DND-41 (cell line): ENCODE results near the gene ANO3.

Source experiments
- ATAC-seq: fragments of 200-7000 bp; cut with Tn5 transposase; 3 replicates; pipeline ENCODE4 v1.9.1; 2021; ENCODE audit warnings: low read depth; ENCODE audit not compliant: insufficient read depth
- DNase-seq: peaks from one replicate; pipeline ENCODE4 v3.0.0-alpha.2; 2020
- H2AFZ ChIP-seq: 2 replicates; pipeline ENCODE4 v1.6.0; 2012; ENCODE audit warnings: low read depth, low read length
- H3K27ac ChIP-seq: 2 replicates; pipeline ENCODE4 v1.5.1; 2012; ENCODE audit warnings: low read length, inconsistent platforms
- H3K27me3 ChIP-seq: fragments of 200-600 bp; sonication (generic); 2 replicates; pipeline ENCODE4 v1.6.0; 2012; ENCODE audit warnings: low read length, mild to moderate bottlenecking, inconsistent platforms; ENCODE audit not compliant: insufficient read depth, poor library complexity
- H3K36me3 ChIP-seq: 2 replicates; pipeline ENCODE4 v1.5.1; 2012; ENCODE audit warnings: low read length, inconsistent platforms; ENCODE audit not compliant: insufficient read depth
- H3K4me1 ChIP-seq: 2 replicates; pipeline ENCODE4 v1.5.1; 2012; ENCODE audit warnings: mild to moderate bottlenecking, low read length; ENCODE audit not compliant: insufficient read depth
- H3K4me2 ChIP-seq: 2 replicates; pipeline ENCODE4 v1.6.0; 2012; ENCODE audit warnings: mild to moderate bottlenecking, moderate library complexity, low read length, inconsistent platforms; ENCODE audit not compliant: insufficient read depth
- H3K4me3 ChIP-seq, 2 experiments: fragments of 200-600 bp in 1 of 2; shearing (Covaris generic) in 1 of 2; 2 replicates each; pipeline ENCODE4 v1.5.1; 2012 to 2016; ENCODE audit warnings: inconsistent platforms in 2 of 2, low read length in 2 of 2, mild to moderate bottlenecking in 2 of 2, low read depth in 1 of 2, moderate library complexity in 1 of 2
- H3K79me2 ChIP-seq: 2 replicates; pipeline ENCODE4 v1.6.0; 2012; ENCODE audit warnings: low read length, inconsistent platforms; ENCODE audit not compliant: insufficient read depth
- H3K9ac ChIP-seq: 2 replicates; pipeline ENCODE4 v1.6.0; 2012; ENCODE audit warnings: low read depth, mild to moderate bottlenecking, inconsistent platforms, low read length, moderate library complexity
- H3K9me3 ChIP-seq: 2 replicates; pipeline ENCODE4 v1.5.1; 2012; ENCODE audit warnings: low read length, moderate library complexity, mild to moderate bottlenecking, inconsistent platforms; ENCODE audit not compliant: insufficient read depth, severe bottlenecking
- H4K20me1 ChIP-seq: 2 replicates; pipeline ENCODE4 v1.6.0; 2012; ENCODE audit warnings: low read length; ENCODE audit not compliant: insufficient read depth
- CTCF ChIP-seq: IDR thresholded peaks from 2 replicates; pipeline ENCODE4 v1.5.1; 2012; ENCODE audit warnings: borderline replicate concordance, low read length, moderate library complexity, mild to moderate bottlenecking; ENCODE audit not compliant: poor library complexity, severe bottlenecking; ENCODE audit errors: extremely low read depth
- EZH2 ChIP-seq: IDR thresholded peaks from 3 replicates; pipeline ENCODE4 v1.6.1; 2012; ENCODE audit warnings: borderline replicate concordance, low read depth, mild to moderate bottlenecking, moderate library complexity, low read length, inconsistent platforms; ENCODE audit not compliant: severe bottlenecking

ANO3 gene

GRCh38 chr11:26510756-26511155 is 178.8 kb downstream of the ANO3 start:
- no peak for DNase-seq
- H2AFZ ChIP-seq, result no peak overlapping the region
- H3K4me1 ChIP-seq, result no peaks in the 10 kb centered on the region
- no peak overlapping the region for H3K4me3 ChIP-seq
- H3K36me3 ChIP-seq, result no peaks in the 10 kb centered on the region
- no peaks in the 10 kb centered on the region for H3K27me3 ChIP-seq
- H3K9ac ChIP-seq, result no peak overlapping the region
- no peaks in the 10 kb centered on the region for H4K20me1 ChIP-seq
- no peak overlapping the region for H3K4me2 ChIP-seq
- no peaks in the 10 kb centered on the region for H3K79me2 ChIP-seq
- H3K9me3 ChIP-seq, result no peaks in the 10 kb centered on the region
- no peak for TF ChIP-seq CTCF
- TF ChIP-seq EZH2, result no peak
- no peak for ATAC-seq
- H3K27ac ChIP-seq, result no peak overlapping the region

- no peak overlapping the region for H3K4me2 ChIP-seq
- no peaks in the 10 kb centered on the region for H3K9me3 ChIP-seq
- H3K27ac ChIP-seq, result no peak overlapping the region
- no peak overlapping the region for H3K4me3 ChIP-seq
- H3K27me3 ChIP-seq, result no peaks in the 10 kb centered on the region
- H3K79me2 ChIP-seq, result no peaks in the 10 kb centered on the region
- TF ChIP-seq EZH2 (no peak), CTCF (no peak)
- ATAC-seq (no peak), DNase-seq (no peak)
- no peaks in the 10 kb centered on the region for H4K20me1 ChIP-seq
- no peaks in the 10 kb centered on the region for H3K36me3 ChIP-seq
- H2AFZ ChIP-seq, result no peak overlapping the region
- no peak overlapping the region for H3K9ac ChIP-seq
- no peaks in the 10 kb centered on the region for H3K4me1 ChIP-seq
These were observed 180.3 kb downstream of the ANO3 start for GRCh38 chr11:26512196-26512595.

GRCh38 chr11:26519469-26519868 is 187.5 kb downstream of the ANO3 start:
- H3K9me3 ChIP-seq, result no peaks in the 10 kb centered on the region
- H3K27ac ChIP-seq, result no peak overlapping the region
- H3K79me2 ChIP-seq, result no peaks in the 10 kb centered on the region
- DNase-seq (no peak), ATAC-seq (no peak)
- no peak overlapping the region for H3K4me2 ChIP-seq
- TF ChIP-seq CTCF (no peak), EZH2 (no peak)
- H3K4me3 ChIP-seq, result no peak overlapping the region
- H3K27me3 ChIP-seq, result no peaks in the 10 kb centered on the region
- H3K36me3 ChIP-seq, result no peaks in the 10 kb centered on the region
- no peak overlapping the region for H2AFZ ChIP-seq
- no peaks in the 10 kb centered on the region for H3K4me1 ChIP-seq
- no peak overlapping the region for H3K9ac ChIP-seq
- H4K20me1 ChIP-seq, result no peaks in the 10 kb centered on the region

GRCh38 chr11:26522912-26523610 is 191.1 kb downstream of the ANO3 start:
- Histone ChIP-seq H3K4me2 (no peak overlapping the region), H3K9ac (no peak overlapping the region), H3K4me1 (no peaks in the 10 kb centered on the region), H3K27me3 (no peaks in the 10 kb centered on the region), H3K4me3 (no peak overlapping the region), H3K36me3 (no peaks in the 10 kb centered on the region), H3K9me3 (no peaks in the 10 kb centered on the region), H3K27ac (no peak overlapping the region), H3K79me2 (no peaks in the 10 kb centered on the region), H2AFZ (no peak overlapping the region), H4K20me1 (no peaks in the 10 kb centered on the region)
- TF ChIP-seq EZH2 (no peak), CTCF (peak; percentile 37)
- DNase-seq, result no peak
- no peak for ATAC-seq
